Spleen (tissue), 11 donors: ENCODE results near the gene CYLD. TPM values are rescaled to one million over a fixed set of nuclear protein-coding genes. Genes with fewer than 3 reads are reported as not detected.

Experiments used
- DNase-seq: peaks from one replicate; pipeline ENCODE4 v3.0.0-alpha.2; 2020
- H3K27ac ChIP-seq, 8 donors: fragments of 200-600 bp; sonication (generic) in 7 of 8; 1 replicate in 4 of 8; 2 replicates in 4 of 8; pipeline versions ENCODE4 v1.5.0 to v1.8.0; 2016 to 2021; ENCODE audit warnings: inconsistent platforms in 4 of 8, mild to moderate bottlenecking in 4 of 8, moderate library complexity in 1 of 8
- H3K27me3 ChIP-seq, 7 donors: fragments of 200-600 bp; sonication (generic) in 6 of 7; replicated peaks in 1 of 7; 1 replicate in 4 of 7; 2 replicates in 3 of 7; pipeline versions ENCODE4 v1.5.0 to v1.8.0; 2016 to 2021; ENCODE audit warnings: inconsistent platforms in 3 of 7, mild to moderate bottlenecking in 1 of 7
- H3K36me3 ChIP-seq, 6 donors: fragments of 200-600 bp; sonication (generic) in 5 of 6; 1 replicate in 4 of 6; 2 replicates in 2 of 6; pipeline versions ENCODE4 v1.5.0 to v1.8.0; 2016 to 2021; ENCODE audit warnings: inconsistent platforms in 2 of 6
- H3K4me1 ChIP-seq, 6 donors: fragments of 200-600 bp; sonication (generic) in 5 of 6; 1 replicate in 3 of 6; 2 replicates in 3 of 6; pipeline versions ENCODE4 v1.5.0 to v1.8.0; 2016 to 2021; ENCODE audit warnings: inconsistent platforms in 3 of 6
- H3K4me3 ChIP-seq, 8 donors: fragments of 200-600 bp; sonication (generic) in 7 of 8; 1 replicate in 4 of 8; 2 replicates in 4 of 8; pipeline versions ENCODE4 v1.5.0 to v1.8.0; 2016 to 2021; ENCODE audit warnings: inconsistent platforms in 4 of 8, mild to moderate bottlenecking in 4 of 8, moderate library complexity in 2 of 8
- H3K9me3 ChIP-seq, 8 donors: fragments of 200-600 bp; sonication (generic) in 7 of 8; 1 replicate in 4 of 8; 2 replicates in 4 of 8; pipeline versions ENCODE4 v1.5.0 to v1.8.0; 2016 to 2021; ENCODE audit warnings: inconsistent platforms in 4 of 8
- POLR2A ChIP-seq, 3 donors: fragments of 450-650 bp; IDR thresholded peaks; one replicate each; pipeline ENCODE4 v1.5.1; 2017; ENCODE audit warnings: antibody characterized with exemption in 3 of 3, mild to moderate bottlenecking in 1 of 3
- POLR2AphosphoS5 ChIP-seq, 3 donors: sonication (generic); formaldehyde crosslinking; IDR thresholded peaks; one replicate each; pipeline ENCODE4 v1.5.1; 2017; ENCODE audit warnings: antibody characterized with exemption in 3 of 3
- WGBS, 5 donors: extraction: QIAGEN DNeasy Blood & Tissue Kit in 3 of 5; methylation state at CpG; one replicate each; pipeline versions ENCODE4 v1.1.5 to v1.1.7; 2013 to 2018; 5-methylcytosine and 5-hydroxymethylcytosine counted together
- intact Hi-C: fragments of 100-400 bp; cut with DNase I; formaldehyde crosslinking; loops from one replicate; pipeline ENCODE4 v1.15.0; 2023; ENCODE audit warnings: low total_unique reads
- polyA plus RNA-seq, 3 donors: library from polyadenylated mRNA; stranded (reverse); fragments of 200-250 nt; gene quantifications; one replicate each; pipeline ENCODE4 v1.2.1, GENCODE V29; 2013
- total RNA-seq, 7 donors: library from RNA; depleted of rRNA in 3 of 7; stranded (reverse); fragments of >200 nt in 3 of 7; fragmentation: NEBNext Ultra II Directional in 4 of 7; extraction: Animal tissue kit (Norgen Biotek cat#: 25700) in 4 of 7; gene quantifications; one replicate each; pipeline versions ENCODE4 v1.1.0 to v1.2.1, GENCODE V29; 2016 to 2021
- TF ChIP-seq, protein P1 (sequence below), 11 experiments: fragments of 200-600 bp in 7 of 11; fragments of 450-650 bp in 4 of 11; sonication (generic) in 4 of 11; IDR thresholded peaks in 8 of 11; conservative IDR thresholded peaks in 3 of 11; 1 replicate in 7 of 11; 2 replicates in 4 of 11; pipeline versions ENCODE4 v1.4.0 to v1.8.0; 2016 to 2021; ENCODE audit warnings: antibody characterized with exemption in 11 of 11, inconsistent platforms in 4 of 11, mild to moderate bottlenecking in 1 of 11
- donor health status: healthy with polysubstance abuse.
- donor health status: DM: no; HTN: no; CAD: no; lungs with moderate emphysema.
- donor health status: DM: no; HTN: no; CAD: no.
- donor health status: Bipolar disorder and iron deficiency.
- donor health status: healthy.
- donor health status: DM: no; HTN: no; CAD: no.
- donor health status: DM: yes; HTN: yes; CAD: no.

CYLD gene
- total and polyA plus RNA-seq, 10 donors: 19.9 to 133 (median 103) TPM

DNA sequence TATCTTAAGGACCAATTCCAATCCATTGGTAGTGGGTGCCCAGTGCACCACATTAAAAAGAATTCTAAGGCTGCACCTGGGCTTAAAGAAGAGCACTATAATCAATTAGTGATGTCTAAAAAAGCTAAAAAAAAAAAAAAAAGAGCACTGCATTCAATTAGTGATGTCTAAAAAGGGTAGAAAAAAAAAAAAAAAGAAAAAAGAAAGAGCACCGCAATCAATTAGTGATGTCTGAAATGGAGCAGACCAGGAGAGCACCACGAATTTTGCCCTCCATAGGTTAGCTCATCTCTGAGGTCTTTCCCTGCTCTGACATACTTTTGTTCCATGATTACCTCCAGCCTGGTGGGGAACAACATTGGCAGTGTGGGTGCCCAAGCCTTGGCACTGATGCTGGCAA is 18.9 kb upstream of the CYLD start:
- intact Hi-C loops: no loop called here
- Histone ChIP-seq H3K36me3 (peaks cover 0 to 53% (median 0%) of the 10 kb centered on the region in 6 donors), H3K9me3 (peaks cover 0 to 15% (median 10%) of the 10 kb centered on the region in 8 donors), H3K4me1 (peaks cover 0 to 47% (median 7%) of the 10 kb centered on the region in 6 donors), H3K27ac (peak overlapping the region in 2 of 8 donors; percentile 68 to 78), H3K4me3 (no peak overlapping the region), H3K27me3 (no peaks in the 10 kb centered on the region)
- DNase-seq: no peak
- WGBS, 5 donors: 91 to 97% (median 94%) methylated on average over 2 of the region's 2 CpGs
- TF ChIP-seq, protein P1, sequence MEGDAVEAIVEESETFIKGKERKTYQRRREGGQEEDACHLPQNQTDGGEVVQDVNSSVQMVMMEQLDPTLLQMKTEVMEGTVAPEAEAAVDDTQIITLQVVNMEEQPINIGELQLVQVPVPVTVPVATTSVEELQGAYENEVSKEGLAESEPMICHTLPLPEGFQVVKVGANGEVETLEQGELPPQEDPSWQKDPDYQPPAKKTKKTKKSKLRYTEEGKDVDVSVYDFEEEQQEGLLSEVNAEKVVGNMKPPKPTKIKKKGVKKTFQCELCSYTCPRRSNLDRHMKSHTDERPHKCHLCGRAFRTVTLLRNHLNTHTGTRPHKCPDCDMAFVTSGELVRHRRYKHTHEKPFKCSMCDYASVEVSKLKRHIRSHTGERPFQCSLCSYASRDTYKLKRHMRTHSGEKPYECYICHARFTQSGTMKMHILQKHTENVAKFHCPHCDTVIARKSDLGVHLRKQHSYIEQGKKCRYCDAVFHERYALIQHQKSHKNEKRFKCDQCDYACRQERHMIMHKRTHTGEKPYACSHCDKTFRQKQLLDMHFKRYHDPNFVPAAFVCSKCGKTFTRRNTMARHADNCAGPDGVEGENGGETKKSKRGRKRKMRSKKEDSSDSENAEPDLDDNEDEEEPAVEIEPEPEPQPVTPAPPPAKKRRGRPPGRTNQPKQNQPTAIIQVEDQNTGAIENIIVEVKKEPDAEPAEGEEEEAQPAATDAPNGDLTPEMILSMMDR (IDR thresholded peaks at IDR 0.05 in 8 of 11, conservative IDR thresholded peaks at IDR 0.05 in 3 of 11): no peak
- TF ChIP-seq POLR2AphosphoS5 (IDR thresholded peaks at IDR 0.05): no peak
- TF ChIP-seq POLR2A (IDR thresholded peaks at IDR 0.05): no peak

DNA sequence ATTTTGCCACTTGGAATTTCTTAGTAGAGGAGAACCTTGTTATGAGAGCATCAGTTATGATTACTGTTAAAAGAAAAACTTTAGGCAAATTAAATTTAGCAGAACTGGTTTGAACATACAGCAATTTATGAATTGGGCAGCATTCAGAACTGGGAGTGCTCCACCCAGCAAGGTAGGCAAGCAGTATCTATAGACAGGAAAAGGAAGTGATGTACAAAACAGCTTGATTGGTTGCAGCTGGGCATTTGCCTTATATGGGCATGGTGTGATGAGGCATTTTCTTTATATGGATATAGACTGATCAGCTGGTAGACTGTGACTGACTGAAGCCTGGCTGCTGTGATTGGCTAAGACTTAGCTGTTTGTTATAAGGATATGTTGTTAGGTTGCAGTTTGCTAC is 17.6 kb upstream of the CYLD start:
- no peaks in the 10 kb centered on the region for H3K27me3 ChIP-seq
- DNase-seq: no peak
- H3K9me3 ChIP-seq: peaks cover 0 to 15% (median 10%) of the 10 kb centered on the region in 8 donors
- peak overlapping the region in 2 of 8 donors; percentile 13 to 30 for H3K27ac ChIP-seq
- H3K4me1 ChIP-seq: peaks cover 0 to 33% (median 7%) of the 10 kb centered on the region in 6 donors
- H3K4me3 ChIP-seq: no peak overlapping the region
- TF ChIP-seq POLR2AphosphoS5 (IDR thresholded peaks at IDR 0.05) (no peak), POLR2A (IDR thresholded peaks at IDR 0.05) (no peak)
- TF ChIP-seq, protein P1 (IDR thresholded peaks at IDR 0.05 in 8 of 11, conservative IDR thresholded peaks at IDR 0.05 in 3 of 11): no peak
- H3K36me3 ChIP-seq: peaks cover 0 to 56% (median 0%) of the 10 kb centered on the region in 6 donors
- intact Hi-C loops: no loop called here

DNA sequence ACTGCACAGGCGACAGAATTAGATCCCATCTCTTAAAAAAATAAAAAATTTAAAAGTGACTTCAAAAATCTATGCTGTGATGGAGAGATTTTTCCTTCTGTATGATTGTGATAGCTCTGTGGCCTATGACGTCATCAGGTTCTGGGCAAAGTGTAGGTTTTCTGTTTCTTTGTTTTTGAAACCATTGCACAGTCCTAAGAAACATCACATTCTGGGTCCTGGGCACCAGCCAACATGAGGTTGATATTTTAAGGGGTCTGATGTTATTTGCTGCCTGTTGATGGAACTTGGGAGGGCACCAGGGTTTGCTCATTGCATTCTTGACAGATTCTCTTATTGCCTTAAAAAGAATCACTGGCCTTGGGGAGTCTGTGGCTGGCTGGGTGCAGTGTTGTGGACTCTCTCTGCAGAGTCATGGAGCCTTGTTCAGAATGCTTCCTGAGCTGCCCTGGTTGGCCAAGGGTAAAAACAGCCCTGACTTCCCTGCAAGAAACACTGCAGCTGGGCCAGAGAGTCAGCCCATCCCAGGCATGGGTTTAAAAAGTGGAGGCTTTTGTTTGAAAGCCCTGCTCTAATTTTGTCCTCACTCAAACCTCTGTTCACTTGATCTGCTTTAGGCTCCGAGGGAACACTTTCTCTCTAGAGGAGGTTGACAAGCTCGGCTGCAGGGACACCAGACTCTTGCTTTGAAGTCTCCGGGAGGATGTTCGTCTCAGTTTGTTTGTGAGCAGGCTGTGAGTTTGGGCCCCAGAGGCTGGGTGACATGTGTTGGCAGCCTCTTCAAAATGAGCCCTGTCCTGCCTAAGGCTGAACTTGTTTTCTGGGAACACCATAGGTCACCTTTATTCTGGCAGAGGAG is 10.5 kb upstream of the CYLD start:
- intact Hi-C loops: no loop called here
- Histone ChIP-seq H3K9me3 (no peaks in the 10 kb centered on the region), H3K36me3 (peaks cover 0 to 60% (median 3%) of the 10 kb centered on the region in 6 donors), H3K4me3 (no peak overlapping the region), H3K4me1 (peaks cover 0 to 6% (median 0%) of the 10 kb centered on the region in 6 donors), H3K27me3 (no peaks in the 10 kb centered on the region), H3K27ac (no peak overlapping the region)
- WGBS, 5 donors: 83 to 89% (median 86%) methylated on average over 6 of the region's 6 CpGs
- DNase-seq: no peak
- TF ChIP-seq POLR2AphosphoS5 (IDR thresholded peaks at IDR 0.05): no peak
- no peak for TF ChIP-seq POLR2A (IDR thresholded peaks at IDR 0.05)
- TF ChIP-seq, protein P1 (IDR thresholded peaks at IDR 0.05 in 8 of 11, conservative IDR thresholded peaks at IDR 0.05 in 3 of 11): no peak
